T-cell (primary cell): ENCODE results near the gene CCDC92B. TPM values are rescaled to one million over a fixed set of nuclear protein-coding genes. Genes with fewer than 3 reads are reported as not detected.

Experiments
- ATAC-seq, 4 experiments: fragments of 200-7000 bp in 3 of 4; fragments of 150-1000 bp in 1 of 4; cut with Tn5 transposase; replicated peaks in 1 of 4; 1 replicate in 3 of 4; 2 replicates in 1 of 4; pipeline ENCODE4 v1.10.0; 2021; ENCODE audit warnings: moderate library complexity in 3 of 4, mild to moderate bottlenecking in 2 of 4, moderate number of reproducible peaks in 1 of 4
- CTCF ChIA-PET, 2 donors: fragments of 300-600 bp; sonication (Branson Sonifier 250); formaldehyde crosslinking; loops; one replicate each; lab custom pipeline; 2022; ENCODE audit warnings: antibody characterized with exemption in 2 of 2; lab: Charles Lee
- POLR2A ChIA-PET, 2 donors: fragments of 300-600 bp; sonication (Branson Sonifier 250); formaldehyde crosslinking; loops; one replicate each; lab custom pipeline; 2022; ENCODE audit warnings: antibody characterized with exemption in 2 of 2; lab: Charles Lee
- DNase-seq, 35 experiments: peaks; one replicate each; pipeline versions ENCODE4 v3.0.0 to v3.0.0-alpha.2; 2013 to 2023
- H3K27ac ChIP-seq: one replicate; pipeline ENCODE4 v1.5.1; 2013; ENCODE audit warnings: low read length
- H3K27me3 ChIP-seq, 2 experiments: replicated peaks in 1 of 2; 1 replicate in 1 of 2; 2 replicates in 1 of 2; pipeline versions ENCODE4 v1.6.1 to v1.7.0; 2013; ENCODE audit warnings: low read length in 1 of 2, mixed read lengths in 1 of 2; ENCODE audit not compliant: control insufficient read depth in 2 of 2, insufficient read depth in 2 of 2; ENCODE audit errors: extremely low read depth in 1 of 2
- H3K36me3 ChIP-seq, 2 donors: 1 replicate in 1 of 2; 2 replicates in 1 of 2; pipeline versions ENCODE4 v1.6.1 to v1.7.0; 2013; ENCODE audit warnings: low read length in 1 of 2; ENCODE audit not compliant: control insufficient read depth in 2 of 2, insufficient read depth in 1 of 2; ENCODE audit errors: extremely low read depth in 1 of 2
- H3K4me1 ChIP-seq, 2 experiments: 1 replicate in 1 of 2; 2 replicates in 1 of 2; pipeline versions ENCODE4 v1.6.1 to v1.7.0; 2013; ENCODE audit warnings: low read length in 2 of 2, mixed read lengths in 1 of 2; ENCODE audit not compliant: insufficient read depth in 2 of 2, control insufficient read depth in 1 of 2; ENCODE audit errors: extremely low read depth in 1 of 2
- H3K4me3 ChIP-seq, 2 donors: 1 replicate in 1 of 2; 2 replicates in 1 of 2; pipeline versions ENCODE4 v1.5.1 to v1.7.0; 2013; ENCODE audit warnings: mild to moderate bottlenecking in 2 of 2, low read length in 1 of 2, moderate library complexity in 1 of 2; ENCODE audit not compliant: control insufficient read depth in 1 of 2; ENCODE audit errors: extremely low read depth in 1 of 2
- H3K9me3 ChIP-seq: 2 replicates; pipeline ENCODE4 v1.7.0; 2013
- H3K27ac Mint-ChIP-seq, 2 donors: one replicate each; pipeline ENCODE4 v1.8.0; 2020 to 2021; ENCODE audit warnings: mild to moderate bottlenecking in 2 of 2, mixed read lengths in 2 of 2
- H3K27me3 Mint-ChIP-seq, 2 donors: one replicate each; pipeline ENCODE4 v1.8.0; 2021 to 2022; ENCODE audit warnings: mixed read lengths in 2 of 2
- H3K36me3 Mint-ChIP-seq: one replicate; pipeline ENCODE4 v1.8.0; 2021; ENCODE audit warnings: mixed read lengths
- H3K4me1 Mint-ChIP-seq, 3 donors: one replicate each; pipeline ENCODE4 v1.8.0; 2020 to 2022; ENCODE audit warnings: mixed read lengths in 3 of 3, mild to moderate bottlenecking in 1 of 3
- H3K4me3 Mint-ChIP-seq, 3 donors: one replicate each; pipeline ENCODE4 v1.8.0; 2020 to 2022; ENCODE audit warnings: mild to moderate bottlenecking in 3 of 3, mixed read lengths in 3 of 3, moderate library complexity in 3 of 3
- H3K9me3 Mint-ChIP-seq, 3 donors: one replicate each; pipeline ENCODE4 v1.8.0; 2020 to 2022; ENCODE audit warnings: mixed read lengths in 3 of 3
- WGBS: methylation state at CpG from one replicate; pipeline ENCODE4 v1.1.5; 2013; ENCODE audit warnings: missing lambda C conversion rate; ENCODE audit not compliant: insufficient coverage; 5-methylcytosine and 5-hydroxymethylcytosine counted together
- total RNA-seq, 35 experiments: library from RNA in 6 of 35; stranded (reverse) in 6 of 35; fragments of 120-200 nt in 1 of 35; gene quantifications; one replicate each; pipeline versions ENCODE4 v1.2.1 to v1.2.4 and lab custom pipeline; 2013 to 2026

The CCDC92B gene
- total RNA-seq (under 1 TPM in 4 of 5 donors, not detected in 1; 0.13 to 0.53 (median 0.27) TPM), total RNA-seq (lab: John Stamatoyannopoulos, UW) (0 to 0.57 (median 0.12) reads per million in 29 experiments)
- total RNA-seq (2013), result 0.07 TPM

- Histone ChIP-seq H3K27ac (no peak within 1 kb of the TSS), H3K4me1 (peaks cover 0 to 6% of the 10 kb centered on the region in 2 experiments), H3K27me3 (peaks cover 13 to 67% of the 10 kb centered on the region in 2 experiments), H3K4me3 (no peak within 1 kb of the TSS), H3K36me3 (no peaks in the 10 kb centered on the region), H3K9me3 (no peaks in the 10 kb centered on the region)
- H3K4me1 Mint-ChIP-seq, result peaks cover 0 to 2% (median 0%) of the 10 kb centered on the region in 3 donors
- H3K36me3 Mint-ChIP-seq, result no peaks in the 10 kb centered on the region
- no peaks in the 10 kb centered on the region for H3K9me3 Mint-ChIP-seq
- 14% methylated on average over 37 of the region's 76 CpGs for WGBS
- H3K27ac Mint-ChIP-seq, result peak within 1 kb of the TSS in 1 of 2 donors; percentile 10
- ChIA-PET CTCF (no interaction called here), POLR2A (no interaction called here)
- peaks cover 38 to 55% of the 10 kb centered on the region in 2 donors for H3K27me3 Mint-ChIP-seq
- ATAC-seq, result peak in 1 of 4 experiments; percentile 10
- H3K4me3 Mint-ChIP-seq, result peak within 1 kb of the TSS in 1 of 3 donors; percentile 36
- no peak for DNase-seq
Observed at GRCh38 chr17:2749058-2749783, at the start of gene CCDC92B. Gene CCDC92B, minus strand, starts transcription at chr17:2749652. Its CDS starts 14,507 bp downstream, at chr17:2735145.

- Mint-ChIP-seq H3K4me3 (peak overlapping the region in 2 of 3 donors; percentile 15 to 25), H3K4me1 (peaks cover 64 to 79% (median 71%) of the 10 kb centered on the region in 3 donors), H3K27me3 (no peaks in the 10 kb centered on the region), H3K36me3 (peaks cover 22% of the 10 kb centered on the region), H3K27ac (peak overlapping the region in 1 of 2 donors; percentile 13), H3K9me3 (no peaks in the 10 kb centered on the region)
- ChIA-PET POLR2A (no interaction called here), CTCF (interaction anchor here in 1 of 2 donors (1.3 kb wide), 1 partner anchor 16 kb away, joined by 4 read pairs; no protein-coding TSS in a partner anchor)
- no peak for ATAC-seq
- Histone ChIP-seq H3K4me1 (peaks cover 29 to 78% of the 10 kb centered on the region in 2 experiments), H3K4me3 (no peak overlapping the region), H3K27ac (no peak overlapping the region), H3K9me3 (no peaks in the 10 kb centered on the region), H3K36me3 (peaks cover 0 to 28% of the 10 kb centered on the region in 2 donors), H3K27me3 (no peaks in the 10 kb centered on the region)
- WGBS, result 47% methylated on average over 7 of the region's 11 CpGs
- DNase-seq, result peak in 1 of 35 experiments; percentile 40
Observed at GRCh38 chr17:2798678-2799077, 49.2 kb upstream of the CCDC92B start.

GRCh38 chr17:2798188-2798587 is 48.7 kb upstream of the CCDC92B start:
- no peak for ATAC-seq
- peak overlapping the region; percentile 76 to 90 (median 81) for H3K4me3 Mint-ChIP-seq
- H3K36me3 Mint-ChIP-seq, result peaks cover 17% of the 10 kb centered on the region
- H3K4me3 ChIP-seq, result peak overlapping the region in 1 of 2 donors; percentile 85
- no peaks in the 10 kb centered on the region for H3K9me3 Mint-ChIP-seq
- no peaks in the 10 kb centered on the region for H3K9me3 ChIP-seq
- ChIA-PET POLR2A (no interaction called here), CTCF (interaction anchor here in 1 of 2 donors (1.3 kb wide), 1 partner anchor 16 kb away, joined by 4 read pairs; no protein-coding TSS in a partner anchor)
- H3K4me1 ChIP-seq, result peaks cover 31 to 80% of the 10 kb centered on the region in 2 experiments
- H3K27ac ChIP-seq, result no peak overlapping the region
- DNase-seq, result no peak
- 77% methylated on average over 10 of the region's 11 CpGs for whole genome bisulfite sequencing
- H3K27me3 Mint-ChIP-seq, result no peaks in the 10 kb centered on the region
- H3K36me3 ChIP-seq, result peaks cover 0 to 26% of the 10 kb centered on the region in 2 donors
- no peaks in the 10 kb centered on the region for H3K27me3 ChIP-seq
- H3K27ac Mint-ChIP-seq, result peak overlapping the region; percentile 17 to 71
- H3K4me1 Mint-ChIP-seq, result peaks cover 67 to 81% (median 71%) of the 10 kb centered on the region in 3 donors

GRCh38 chr17:2797637-2798036 is 48.2 kb upstream of the CCDC92B start:
- peaks cover 34 to 80% of the 10 kb centered on the region in 2 experiments for H3K4me1 ChIP-seq
- H3K27ac Mint-ChIP-seq, result peak overlapping the region; percentile 17 to 71
- peak overlapping the region; percentile 76 to 90 (median 81) for H3K4me3 Mint-ChIP-seq
- H3K36me3 ChIP-seq, result peaks cover 0 to 21% of the 10 kb centered on the region in 2 donors
- no peak for ATAC-seq
- CTCF ChIA-PET, result interaction anchor here (0.5 to 2.4 kb wide), 3 partner anchors 17 to 208 kb away, joined by 4 to 42 read pairs (median 6); no protein-coding TSS in a partner anchor
- no peaks in the 10 kb centered on the region for H3K9me3 Mint-ChIP-seq
- peak overlapping the region; percentile 79 to 85 for H3K4me3 ChIP-seq
- POLR2A ChIA-PET, result no interaction called here
- H3K36me3 Mint-ChIP-seq, result peaks cover 12% of the 10 kb centered on the region
- no peaks in the 10 kb centered on the region for H3K9me3 ChIP-seq
- no peak overlapping the region for H3K27ac ChIP-seq
- H3K27me3 ChIP-seq, result peaks cover 0 to under 1% of the 10 kb centered on the region in 2 experiments
- peaks cover 70 to 82% (median 70%) of the 10 kb centered on the region in 3 donors for H3K4me1 Mint-ChIP-seq
- H3K27me3 Mint-ChIP-seq, result no peaks in the 10 kb centered on the region
- WGBS, result 78% methylated on average over 5 of the region's 11 CpGs
- no peak for DNase-seq

GRCh38 chr17:2797226-2797625 is 47.8 kb upstream of the CCDC92B start:
- H3K4me3 ChIP-seq, result peak overlapping the region; percentile 79 to 85
- 8% methylated on average over 8 of the region's 15 CpGs for whole genome bisulfite sequencing
- Mint-ChIP-seq H3K4me1 (peaks cover 70 to 86% (median 75%) of the 10 kb centered on the region in 3 donors), H3K36me3 (peaks cover 9% of the 10 kb centered on the region), H3K27ac (peak overlapping the region; percentile 17 to 71), H3K4me3 (peak overlapping the region; percentile 76 to 90 (median 81)), H3K27me3 (no peaks in the 10 kb centered on the region), H3K9me3 (no peaks in the 10 kb centered on the region)
- peaks cover 0 to 17% of the 10 kb centered on the region in 2 donors for H3K36me3 ChIP-seq
- DNase-seq, result peak in 2 of 35 experiments; percentile 3 to 29
- CTCF ChIA-PET, result interaction anchor here (0.5 to 2.4 kb wide), 2 partner anchors 17 to 209 kb away, joined by 6 to 42 read pairs; no protein-coding TSS in a partner anchor
- H3K27me3 ChIP-seq, result peaks cover 0 to 4% of the 10 kb centered on the region in 2 experiments
- H3K9me3 ChIP-seq, result no peaks in the 10 kb centered on the region
- no peak overlapping the region for H3K27ac ChIP-seq
- POLR2A ChIA-PET, result interaction anchor here (0.5 to 1.6 kb wide), 2 partner anchors 17 to 932 kb away, joined by 3 to 5 read pairs; no protein-coding TSS in a partner anchor
- H3K4me1 ChIP-seq, result peaks cover 34 to 82% of the 10 kb centered on the region in 2 experiments
- no peak for ATAC-seq
